K562 (cell line): Measurements from ENCODE around the gene LRP1. TPM values are rescaled to one million over a fixed set of nuclear protein-coding genes. Genes with fewer than 3 reads are reported as not detected.

ENCODE experiments used
- ARID1B ChIP-seq: fragments of 450-650 bp; IDR thresholded peaks from 2 replicates; pipeline ENCODE4 v1.6.1; 2016; ENCODE audit warnings: antibody characterized with exemption, mild to moderate bottlenecking, inconsistent platforms
- ASH1L ChIP-seq: fragments of 450-650 bp; IDR thresholded peaks from 2 replicates; pipeline ENCODE4 v1.6.1; 2018; ENCODE audit warnings: borderline replicate concordance, mild to moderate bottlenecking, low read depth; ENCODE audit not compliant: partially characterized antibody
- ATF2 ChIP-seq: sonication (generic); formaldehyde crosslinking; IDR thresholded peaks from 2 replicates; pipeline ENCODE4 v1.8.1; 2022; ENCODE audit warnings: missing genetic modification reagents
- CCNT2 ChIP-seq: IDR thresholded peaks from 2 replicates; pipeline ENCODE4 v1.6.1; 2011; ENCODE audit warnings: borderline replicate concordance, low read depth, mild to moderate bottlenecking, moderate library complexity, mixed read lengths, low read length; ENCODE audit not compliant: insufficient read length; ENCODE audit errors: extremely low read depth
- FOXA1 ChIP-seq: fragments of 450-650 bp; IDR thresholded peaks from 2 replicates; pipeline ENCODE4 v1.6.1; 2016; ENCODE audit warnings: mild to moderate bottlenecking, borderline replicate concordance
- NBN ChIP-seq: fragments of 450-650 bp; IDR thresholded peaks from 2 replicates; pipeline ENCODE4 v1.6.1; 2016; ENCODE audit warnings: low read depth, mild to moderate bottlenecking
- OTX1 ChIP-seq: fragments of 450-650 bp; formaldehyde crosslinking; IDR thresholded peaks from 2 replicates; pipeline ENCODE4 v1.4.0; 2022; ENCODE audit warnings: mild to moderate bottlenecking
- RBM17 ChIP-seq: fragments of 200-400 bp; formaldehyde crosslinking; IDR thresholded peaks from 2 replicates; pipeline ENCODE4 v1.6.1; 2017; ENCODE audit warnings: low read depth, mild to moderate bottlenecking, low read length, borderline replicate concordance
- STAT5A ChIP-seq: IDR thresholded peaks from 2 replicates; pipeline ENCODE4 v1.6.1; 2012; ENCODE audit warnings: low read length, inconsistent platforms, borderline replicate concordance
- TRIM24 ChIP-seq, 2 experiments: fragments of 450-650 bp; IDR thresholded peaks; 2 replicates each; pipeline ENCODE4 v1.6.1; 2016
- TRIM28 ChIP-seq: fragments of 450-650 bp; IDR thresholded peaks from 2 replicates; pipeline ENCODE4 v1.6.1; 2017
- ZSCAN32 ChIP-seq: fragments of 450-650 bp; formaldehyde crosslinking; IDR thresholded peaks from 2 replicates; pipeline ENCODE4 v1.4.0; 2020; ENCODE audit warnings: mild to moderate bottlenecking, moderate library complexity
- polyA plus RNA-seq, 8 experiments: library from polyadenylated mRNA; depleted of rRNA in 4 of 8; stranded (reverse) in 5 of 8; unstranded in 3 of 8; fragments of >200 nt; fragmentation: Nextera tagmentation in 2 of 8; fragmentation: Illumina TruSeq in 1 of 8; extraction: Ambion mirVana in 2 of 8; extraction: Trizol in 1 of 8; gene quantifications; 2 replicates each; pipeline versions ENCODE4 v1.2.1 to v1.2.3, GENCODE V29; 2011 to 2014; ENCODE audit warnings: inconsistent platforms in 1 of 8, missing spikeins in 1 of 8
- total RNA-seq, 7 experiments: library from RNA; depleted of rRNA in 6 of 7; stranded (reverse); fragments of >200 nt in 6 of 7; fragmentation: Illumina TruSeq in 2 of 7; extraction: Trizol in 2 of 7; gene quantifications; 2 replicates each; pipeline versions ENCODE4 v1.2.1 to v1.2.3, GENCODE V29; 2011 to 2021; ENCODE audit warnings: low replicate concordance in 1 of 7
- TF ChIP-seq, protein P1 (sequence below): fragments of 450-650 bp; IDR thresholded peaks from one replicate; pipeline ENCODE4 v1.6.1; 2018; ENCODE audit warnings: mild to moderate bottlenecking, moderate library complexity; ENCODE audit not compliant: partially characterized antibody
- TF ChIP-seq, protein P2 (sequence below): fragments of 450-650 bp; IDR thresholded peaks from 2 replicates; pipeline ENCODE4 v1.6.1; 2016; ENCODE audit warnings: mild to moderate bottlenecking, moderate library complexity

Gene LRP1
- total and polyA plus RNA-seq, 9 of the 15 experiments (the other 6 are each of a cell fraction or from before 2014, with no cell fraction given): 0.04 to 0.64 (median 0.19) TPM; not detected in 2

GRCh38 chr12:57243521-57244311, 115.4 kb downstream of the LRP1 start (continued):
- TF ChIP-seq, protein P1, sequence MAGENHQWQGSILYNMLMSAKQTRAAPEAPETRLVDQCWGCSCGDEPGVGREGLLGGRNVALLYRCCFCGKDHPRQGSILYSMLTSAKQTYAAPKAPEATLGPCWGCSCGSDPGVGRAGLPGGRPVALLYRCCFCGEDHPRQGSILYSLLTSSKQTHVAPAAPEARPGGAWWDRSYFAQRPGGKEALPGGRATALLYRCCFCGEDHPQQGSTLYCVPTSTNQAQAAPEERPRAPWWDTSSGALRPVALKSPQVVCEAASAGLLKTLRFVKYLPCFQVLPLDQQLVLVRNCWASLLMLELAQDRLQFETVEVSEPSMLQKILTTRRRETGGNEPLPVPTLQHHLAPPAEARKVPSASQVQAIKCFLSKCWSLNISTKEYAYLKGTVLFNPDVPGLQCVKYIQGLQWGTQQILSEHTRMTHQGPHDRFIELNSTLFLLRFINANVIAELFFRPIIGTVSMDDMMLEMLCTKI: no peak
- TF ChIP-seq ASH1L (no peak), TRIM28 (no peak), CCNT2 (no peak), ATF2 (CRISPR knock-in tag) (no peak), ARID1B (no peak), STAT5A (no peak), OTX1 (CRISPR knock-in tag) (no peak), ZSCAN32 (CRISPR knock-in tag) (no peak), NBN (no peak), TRIM24 (IDR thresholded peaks at IDR 0.05) (no peak), RBM17 (no peak), FOXA1 (no peak)
- TF ChIP-seq, protein P2, sequence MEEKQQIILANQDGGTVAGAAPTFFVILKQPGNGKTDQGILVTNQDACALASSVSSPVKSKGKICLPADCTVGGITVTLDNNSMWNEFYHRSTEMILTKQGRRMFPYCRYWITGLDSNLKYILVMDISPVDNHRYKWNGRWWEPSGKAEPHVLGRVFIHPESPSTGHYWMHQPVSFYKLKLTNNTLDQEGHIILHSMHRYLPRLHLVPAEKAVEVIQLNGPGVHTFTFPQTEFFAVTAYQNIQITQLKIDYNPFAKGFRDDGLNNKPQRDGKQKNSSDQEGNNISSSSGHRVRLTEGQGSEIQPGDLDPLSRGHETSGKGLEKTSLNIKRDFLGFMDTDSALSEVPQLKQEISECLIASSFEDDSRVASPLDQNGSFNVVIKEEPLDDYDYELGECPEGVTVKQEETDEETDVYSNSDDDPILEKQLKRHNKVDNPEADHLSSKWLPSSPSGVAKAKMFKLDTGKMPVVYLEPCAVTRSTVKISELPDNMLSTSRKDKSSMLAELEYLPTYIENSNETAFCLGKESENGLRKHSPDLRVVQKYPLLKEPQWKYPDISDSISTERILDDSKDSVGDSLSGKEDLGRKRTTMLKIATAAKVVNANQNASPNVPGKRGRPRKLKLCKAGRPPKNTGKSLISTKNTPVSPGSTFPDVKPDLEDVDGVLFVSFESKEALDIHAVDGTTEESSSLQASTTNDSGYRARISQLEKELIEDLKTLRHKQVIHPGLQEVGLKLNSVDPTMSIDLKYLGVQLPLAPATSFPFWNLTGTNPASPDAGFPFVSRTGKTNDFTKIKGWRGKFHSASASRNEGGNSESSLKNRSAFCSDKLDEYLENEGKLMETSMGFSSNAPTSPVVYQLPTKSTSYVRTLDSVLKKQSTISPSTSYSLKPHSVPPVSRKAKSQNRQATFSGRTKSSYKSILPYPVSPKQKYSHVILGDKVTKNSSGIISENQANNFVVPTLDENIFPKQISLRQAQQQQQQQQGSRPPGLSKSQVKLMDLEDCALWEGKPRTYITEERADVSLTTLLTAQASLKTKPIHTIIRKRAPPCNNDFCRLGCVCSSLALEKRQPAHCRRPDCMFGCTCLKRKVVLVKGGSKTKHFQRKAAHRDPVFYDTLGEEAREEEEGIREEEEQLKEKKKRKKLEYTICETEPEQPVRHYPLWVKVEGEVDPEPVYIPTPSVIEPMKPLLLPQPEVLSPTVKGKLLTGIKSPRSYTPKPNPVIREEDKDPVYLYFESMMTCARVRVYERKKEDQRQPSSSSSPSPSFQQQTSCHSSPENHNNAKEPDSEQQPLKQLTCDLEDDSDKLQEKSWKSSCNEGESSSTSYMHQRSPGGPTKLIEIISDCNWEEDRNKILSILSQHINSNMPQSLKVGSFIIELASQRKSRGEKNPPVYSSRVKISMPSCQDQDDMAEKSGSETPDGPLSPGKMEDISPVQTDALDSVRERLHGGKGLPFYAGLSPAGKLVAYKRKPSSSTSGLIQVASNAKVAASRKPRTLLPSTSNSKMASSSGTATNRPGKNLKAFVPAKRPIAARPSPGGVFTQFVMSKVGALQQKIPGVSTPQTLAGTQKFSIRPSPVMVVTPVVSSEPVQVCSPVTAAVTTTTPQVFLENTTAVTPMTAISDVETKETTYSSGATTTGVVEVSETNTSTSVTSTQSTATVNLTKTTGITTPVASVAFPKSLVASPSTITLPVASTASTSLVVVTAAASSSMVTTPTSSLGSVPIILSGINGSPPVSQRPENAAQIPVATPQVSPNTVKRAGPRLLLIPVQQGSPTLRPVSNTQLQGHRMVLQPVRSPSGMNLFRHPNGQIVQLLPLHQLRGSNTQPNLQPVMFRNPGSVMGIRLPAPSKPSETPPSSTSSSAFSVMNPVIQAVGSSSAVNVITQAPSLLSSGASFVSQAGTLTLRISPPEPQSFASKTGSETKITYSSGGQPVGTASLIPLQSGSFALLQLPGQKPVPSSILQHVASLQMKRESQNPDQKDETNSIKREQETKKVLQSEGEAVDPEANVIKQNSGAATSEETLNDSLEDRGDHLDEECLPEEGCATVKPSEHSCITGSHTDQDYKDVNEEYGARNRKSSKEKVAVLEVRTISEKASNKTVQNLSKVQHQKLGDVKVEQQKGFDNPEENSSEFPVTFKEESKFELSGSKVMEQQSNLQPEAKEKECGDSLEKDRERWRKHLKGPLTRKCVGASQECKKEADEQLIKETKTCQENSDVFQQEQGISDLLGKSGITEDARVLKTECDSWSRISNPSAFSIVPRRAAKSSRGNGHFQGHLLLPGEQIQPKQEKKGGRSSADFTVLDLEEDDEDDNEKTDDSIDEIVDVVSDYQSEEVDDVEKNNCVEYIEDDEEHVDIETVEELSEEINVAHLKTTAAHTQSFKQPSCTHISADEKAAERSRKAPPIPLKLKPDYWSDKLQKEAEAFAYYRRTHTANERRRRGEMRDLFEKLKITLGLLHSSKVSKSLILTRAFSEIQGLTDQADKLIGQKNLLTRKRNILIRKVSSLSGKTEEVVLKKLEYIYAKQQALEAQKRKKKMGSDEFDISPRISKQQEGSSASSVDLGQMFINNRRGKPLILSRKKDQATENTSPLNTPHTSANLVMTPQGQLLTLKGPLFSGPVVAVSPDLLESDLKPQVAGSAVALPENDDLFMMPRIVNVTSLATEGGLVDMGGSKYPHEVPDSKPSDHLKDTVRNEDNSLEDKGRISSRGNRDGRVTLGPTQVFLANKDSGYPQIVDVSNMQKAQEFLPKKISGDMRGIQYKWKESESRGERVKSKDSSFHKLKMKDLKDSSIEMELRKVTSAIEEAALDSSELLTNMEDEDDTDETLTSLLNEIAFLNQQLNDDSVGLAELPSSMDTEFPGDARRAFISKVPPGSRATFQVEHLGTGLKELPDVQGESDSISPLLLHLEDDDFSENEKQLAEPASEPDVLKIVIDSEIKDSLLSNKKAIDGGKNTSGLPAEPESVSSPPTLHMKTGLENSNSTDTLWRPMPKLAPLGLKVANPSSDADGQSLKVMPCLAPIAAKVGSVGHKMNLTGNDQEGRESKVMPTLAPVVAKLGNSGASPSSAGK: no peak
